ENCODE measurements around the gene COL4A1.

The COL4A1 gene

DNA sequence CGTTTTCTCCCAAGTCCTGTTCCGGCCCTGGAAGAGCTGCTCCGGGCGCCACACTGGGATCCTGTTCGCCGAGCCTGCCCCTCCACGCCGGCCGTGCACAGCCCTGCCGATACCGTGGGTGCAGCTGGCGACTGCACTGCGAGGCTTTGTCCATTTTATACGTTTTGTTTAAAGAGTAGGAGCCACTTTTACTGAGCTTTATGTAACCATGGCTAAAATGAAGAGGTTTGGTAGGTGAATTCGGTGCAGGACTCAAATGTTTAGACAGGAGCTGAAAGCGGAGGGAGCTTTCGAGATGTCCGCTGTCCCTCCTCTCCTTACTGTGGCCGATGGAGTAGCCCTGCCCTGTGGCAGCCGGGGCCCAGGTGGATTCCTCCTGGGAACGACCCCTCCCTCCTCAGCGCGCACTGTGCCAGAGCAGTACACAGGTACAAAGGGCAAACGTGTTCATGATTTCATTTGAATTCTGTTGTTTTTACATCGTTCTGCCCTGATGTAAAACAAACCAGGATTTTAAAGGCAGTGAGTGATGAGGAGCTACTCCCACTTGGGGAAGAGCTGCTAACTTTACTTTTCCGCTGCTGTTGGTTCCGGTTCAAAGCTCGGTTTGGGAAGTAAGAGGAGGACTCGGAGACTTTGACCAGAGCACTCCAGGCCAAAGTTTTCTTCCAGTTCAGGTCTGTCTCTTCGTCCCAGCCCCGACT lies 1.9 kb upstream of the COL4A1 start:
- DNase-seq, result peak; percentile 86

DNA sequence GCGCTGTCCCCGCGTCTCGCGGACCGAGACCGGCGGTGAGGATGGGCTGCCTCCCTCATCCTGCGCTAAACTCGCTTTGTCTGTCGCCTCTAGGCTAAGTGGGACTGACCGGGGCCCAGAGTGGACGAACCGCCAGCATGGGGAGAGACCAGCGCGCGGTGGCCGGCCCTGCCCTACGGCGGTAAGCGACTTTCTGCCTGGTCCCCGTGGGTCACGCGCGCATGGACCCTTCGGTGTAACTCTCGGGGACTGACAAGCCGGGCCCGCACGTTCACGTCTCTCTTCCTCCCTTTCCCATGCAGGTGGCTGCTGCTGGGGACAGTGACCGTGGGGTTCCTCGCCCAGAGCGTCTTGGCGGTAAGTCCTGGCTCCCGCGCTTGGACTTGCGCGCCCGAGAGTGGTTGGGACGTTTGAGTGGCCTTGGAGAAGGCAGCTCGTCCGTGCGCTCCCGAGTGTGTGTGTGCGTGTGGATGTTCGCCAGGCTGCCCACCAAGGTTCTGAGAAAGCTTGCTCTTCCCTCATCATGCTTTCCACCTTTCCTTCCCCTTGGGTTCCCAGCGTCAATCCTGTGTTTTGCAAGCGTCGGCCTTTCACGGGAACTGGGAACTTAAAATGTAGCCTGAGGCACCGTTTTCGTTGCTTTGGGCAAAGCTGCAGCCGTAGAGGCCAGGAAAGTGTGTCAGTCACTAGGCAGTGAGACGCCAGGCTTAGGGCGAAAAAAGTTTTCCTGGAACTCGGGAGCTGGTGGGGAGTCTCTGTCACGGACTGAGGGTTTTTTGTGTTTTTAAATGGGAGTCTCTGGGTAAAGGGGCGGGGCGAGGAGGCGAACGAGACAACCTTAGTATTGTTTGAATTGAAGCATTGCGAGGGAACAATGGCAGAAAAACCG lies 1.1 kb upstream of the COL4A1 start:
- peak; percentile 71 for DNase-seq

- peak; percentile 57 for DNase-seq
Observed at GRCh38 chr13:110306340-110306959, 507 bp downstream of the COL4A1 start.

DNA sequence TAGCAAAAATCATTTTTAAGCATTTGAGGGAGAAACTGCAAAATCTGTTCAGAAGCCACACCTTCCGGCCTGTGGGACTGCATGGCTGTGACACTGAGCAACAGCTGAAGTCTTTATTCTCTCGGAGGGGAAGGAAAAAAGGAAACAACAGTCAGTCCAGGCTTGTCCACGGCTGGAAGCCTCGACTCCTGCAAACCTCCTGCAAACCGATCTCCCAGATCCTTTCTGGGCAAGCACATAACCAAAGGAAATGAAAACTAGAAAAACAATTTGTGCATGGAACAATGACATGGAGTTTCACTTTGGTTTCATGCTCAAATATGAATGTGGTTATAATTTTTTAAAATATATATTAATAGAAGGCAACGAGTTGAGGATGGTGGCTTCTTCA lies 1.0 kb downstream of the COL4A1 start:
- peak; percentile 57 for DNase-seq

GRCh38 chr13:110305544-110305943 lies 1.4 kb downstream of the COL4A1 start:
- DNase-seq, result no peak

DNA sequence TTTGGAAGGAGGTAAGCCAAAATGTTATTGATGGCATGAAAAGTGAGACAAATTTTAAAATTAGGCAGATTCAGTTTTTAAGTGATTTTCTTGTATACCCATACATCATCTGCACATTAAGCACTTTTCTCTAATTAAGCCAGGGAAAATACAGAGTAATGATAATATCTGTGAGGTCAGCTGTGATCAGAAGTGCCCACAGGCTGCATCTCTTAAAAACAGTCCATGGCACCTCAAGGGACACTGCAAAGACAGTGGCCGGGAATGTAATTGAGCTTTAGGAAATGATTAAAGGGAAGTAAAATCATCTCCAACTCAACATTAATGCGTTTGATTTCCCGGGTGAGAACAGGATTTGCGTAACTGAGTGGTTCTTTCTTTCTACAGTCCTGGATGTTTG lies 2.0 kb downstream of the COL4A1 start:
- no peak for DNase-seq

DNA sequence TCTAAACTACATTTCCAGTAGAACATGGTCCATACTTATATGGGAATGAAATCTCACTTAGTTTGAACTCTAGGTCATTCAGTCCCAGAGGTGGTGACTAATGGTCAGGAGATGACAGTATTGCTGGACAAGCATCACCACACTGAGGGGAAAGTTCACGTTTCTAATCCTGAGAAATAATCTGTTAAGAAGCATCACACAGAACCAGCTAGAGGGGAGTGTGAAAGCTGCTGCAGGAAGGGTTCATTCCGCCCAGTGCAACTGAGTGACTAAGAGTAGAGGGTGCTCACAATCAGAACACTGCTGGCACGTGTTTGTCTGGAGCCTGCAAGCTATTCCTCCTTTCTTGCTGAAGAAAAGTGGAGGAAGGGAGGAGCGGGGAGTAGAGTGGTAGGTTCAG lies 2.7 kb downstream of the COL4A1 start:
- DNase-seq, result no peak

GRCh38 chr13:110303644-110304043 lies 3.3 kb downstream of the COL4A1 start:
- no peak for DNase-seq

DNA sequence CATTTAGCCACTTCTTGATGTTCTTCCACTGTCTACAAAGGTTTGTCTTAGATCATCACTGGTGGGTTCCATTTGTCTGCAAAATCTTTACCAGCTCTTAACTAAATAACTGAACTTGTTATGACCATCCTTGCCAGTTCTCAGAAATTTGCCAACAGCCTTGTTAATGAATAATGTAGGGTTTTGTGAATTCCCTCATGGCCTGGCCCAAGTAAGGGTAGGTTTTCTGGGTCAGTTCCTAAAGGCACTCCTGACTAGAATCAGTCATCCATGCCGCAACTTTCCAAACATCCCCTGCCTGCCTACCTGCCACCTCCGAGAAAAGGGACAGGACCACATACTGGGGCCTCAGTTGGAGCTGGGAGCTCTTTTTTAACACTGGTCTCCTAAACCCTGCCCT lies 4.0 kb downstream of the COL4A1 start:
- no peak for DNase-seq

GRCh38 chr13:110301606-110302553 lies 5.1 kb downstream of the COL4A1 start:
- no peak for DNase-seq

DNA sequence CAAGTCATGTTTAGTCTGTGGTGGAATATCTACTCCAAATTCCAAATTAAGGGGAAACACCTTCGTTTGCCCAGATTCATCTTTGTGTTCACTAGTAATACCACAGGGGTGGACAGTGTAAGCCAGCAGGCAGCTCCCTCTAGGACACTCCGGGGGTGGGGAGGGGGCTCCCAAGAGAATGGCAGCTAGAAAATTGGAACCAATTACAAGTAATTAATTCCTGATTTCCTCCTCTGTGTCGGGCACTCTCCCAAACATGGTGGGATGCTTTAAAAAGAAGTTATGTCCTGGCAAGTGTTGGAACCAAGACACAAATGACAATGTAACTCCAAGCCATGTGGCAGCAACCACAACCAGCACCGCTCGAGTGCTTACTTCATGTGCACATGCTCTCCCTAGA lies 5.9 kb downstream of the COL4A1 start:
- no peak for DNase-seq

DNA sequence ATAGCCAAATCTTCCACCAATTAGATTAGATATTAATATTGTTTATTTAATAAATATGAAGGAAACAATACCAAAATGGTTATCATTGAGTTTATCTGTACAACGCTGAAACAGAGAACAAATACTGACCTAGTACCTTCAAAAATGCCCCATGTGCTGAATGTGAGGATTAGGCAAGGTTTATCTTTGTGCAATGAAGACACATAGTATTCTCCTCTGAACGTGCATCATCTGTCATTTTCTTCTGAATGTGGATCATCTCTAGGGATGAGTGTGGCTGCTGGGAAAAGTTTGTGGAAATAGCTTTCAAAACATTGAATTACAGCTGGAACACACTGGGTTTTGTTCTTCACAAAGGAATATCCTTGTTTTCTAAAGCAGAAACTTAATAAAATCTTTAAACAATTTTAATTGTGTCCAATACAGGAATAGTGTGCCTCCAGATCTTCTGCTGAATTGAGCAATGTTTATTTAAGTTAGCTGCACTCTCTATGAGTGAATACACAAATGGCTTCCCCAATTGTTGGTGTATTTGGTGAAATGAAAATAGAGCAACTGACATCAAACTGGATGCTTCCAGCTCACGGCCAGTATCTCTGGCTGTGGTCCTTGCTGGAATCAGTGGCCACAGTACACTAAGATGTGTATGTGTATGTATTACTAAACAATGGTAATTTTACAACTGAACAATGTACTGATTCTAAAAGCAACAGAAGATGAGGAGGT lies 6.7 kb downstream of the COL4A1 start:
- no peak for DNase-seq

GRCh38 chr13:110299283-110299840 lies 7.6 kb downstream of the COL4A1 start:
- no peak for DNase-seq

- no peak for DNase-seq
Observed at GRCh38 chr13:110298505-110299282, 8.3 kb downstream of the COL4A1 start.

GRCh38 chr13:110297766-110298504 lies 9.0 kb downstream of the COL4A1 start:
- no peak for DNase-seq

- DNase-seq, result no peak
Observed at GRCh38 chr13:110297011-110297410, 9.9 kb downstream of the COL4A1 start.

DNA sequence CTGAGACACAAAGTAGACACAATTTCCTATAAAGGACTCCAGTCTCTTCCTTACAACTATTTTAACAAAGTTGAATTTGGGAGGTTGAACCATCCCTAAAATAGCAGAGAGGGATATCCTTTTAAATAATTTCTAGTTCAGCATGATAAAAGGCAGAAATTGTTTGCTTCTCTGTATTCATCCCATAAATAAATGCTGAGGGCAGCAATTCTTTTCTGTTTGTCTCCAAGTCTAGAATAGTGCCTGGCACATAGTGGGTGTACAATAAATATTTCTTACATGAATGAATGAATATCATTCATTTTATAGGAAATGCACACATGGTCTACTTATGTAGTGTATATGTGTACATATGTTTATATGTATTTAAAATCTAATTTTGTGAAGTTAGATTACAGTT lies 12.3 kb downstream of the COL4A1 start:
- DNase-seq, result no peak

GRCh38 chr13:110294146-110294545 lies 12.8 kb downstream of the COL4A1 start:
- no peak for DNase-seq

DNA sequence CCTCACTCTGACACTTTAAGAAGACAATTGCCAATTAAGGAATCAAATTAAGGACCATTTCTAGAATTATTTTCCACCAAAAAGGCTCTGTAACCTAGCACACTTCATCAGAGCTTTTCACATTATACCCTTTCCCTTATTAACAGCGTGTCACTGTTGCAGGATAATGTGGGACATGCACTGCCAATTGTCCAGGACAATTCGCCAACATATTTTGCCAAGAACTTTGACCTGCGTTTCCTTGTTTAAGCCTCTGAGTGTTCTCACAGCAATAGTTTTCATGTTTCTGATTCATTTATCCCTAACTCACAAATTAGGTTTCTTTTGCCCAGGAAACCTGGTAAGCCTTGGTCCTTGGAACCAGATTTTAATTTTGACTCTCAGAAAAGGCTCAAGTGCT lies 13.3 kb downstream of the COL4A1 start:
- no peak for DNase-seq

DNA sequence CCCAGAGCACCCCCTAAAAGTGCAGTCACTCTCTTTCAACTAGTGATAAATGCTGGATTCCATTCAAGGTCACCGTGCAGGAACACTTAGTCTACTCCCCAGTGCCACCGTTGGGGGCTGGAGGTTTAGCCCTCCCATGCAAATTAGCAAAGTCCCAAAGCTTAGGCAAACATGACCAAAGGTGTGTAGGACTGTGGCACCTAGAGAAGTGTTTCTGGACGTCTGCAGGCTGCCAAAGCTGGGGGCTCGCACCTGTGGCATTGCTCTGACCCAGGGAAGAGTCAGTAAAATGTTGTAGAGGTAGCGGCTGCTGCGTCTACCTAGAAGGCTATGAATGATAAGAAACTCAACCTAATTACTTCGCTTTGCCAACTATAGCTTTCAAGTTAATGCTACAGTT lies 13.9 kb downstream of the COL4A1 start:
- no peak for DNase-seq
